ENCODE measurements around the gene KHK.
"Not testable (repeated sequence)": the region's sequence is repeated elsewhere in the genome, so short reads cannot be mapped to it uniquely, and the experiment has no call there.

Gene KHK

DNA sequence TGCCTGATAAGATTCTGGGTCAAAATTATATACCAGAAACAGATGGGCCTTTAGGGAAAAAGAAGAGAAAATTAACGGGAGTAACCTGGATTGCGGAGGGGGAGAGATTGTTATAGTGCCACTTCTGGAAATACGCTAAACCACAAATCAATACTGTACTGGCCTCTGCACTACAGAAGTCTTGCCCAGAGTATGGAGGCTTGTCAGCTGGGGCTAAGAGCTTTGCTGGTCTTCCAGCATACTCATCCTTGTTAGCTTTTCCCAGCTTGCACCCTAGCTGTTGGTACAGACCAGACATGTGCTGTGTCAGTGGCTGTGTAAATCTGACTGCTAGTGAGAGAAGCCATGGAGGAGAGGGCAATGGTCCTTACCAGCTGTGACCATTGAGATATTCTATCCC lies 26.2 kb upstream of the KHK start:
- no peak for DNase-seq

DNA sequence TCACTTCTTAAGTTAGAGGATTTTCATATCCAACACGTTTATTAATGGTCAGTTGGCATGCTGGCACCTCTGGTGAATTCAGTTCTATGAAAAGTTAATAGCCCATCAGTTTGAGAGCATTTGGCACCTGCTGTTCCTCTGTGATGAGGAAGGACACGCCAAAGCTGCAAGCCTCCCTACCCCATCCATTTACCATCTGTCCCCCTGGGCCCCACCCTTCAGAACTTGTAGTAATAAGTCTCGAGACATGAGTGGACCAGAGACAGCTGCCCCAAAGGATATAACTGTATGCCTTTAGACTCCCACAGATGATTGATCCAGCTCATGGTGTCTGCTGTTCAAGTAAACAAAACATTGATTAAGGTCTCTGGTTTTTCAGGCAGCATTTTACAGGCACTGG lies 21.4 kb upstream of the KHK start:
- DNase-seq = no peak

DNA sequence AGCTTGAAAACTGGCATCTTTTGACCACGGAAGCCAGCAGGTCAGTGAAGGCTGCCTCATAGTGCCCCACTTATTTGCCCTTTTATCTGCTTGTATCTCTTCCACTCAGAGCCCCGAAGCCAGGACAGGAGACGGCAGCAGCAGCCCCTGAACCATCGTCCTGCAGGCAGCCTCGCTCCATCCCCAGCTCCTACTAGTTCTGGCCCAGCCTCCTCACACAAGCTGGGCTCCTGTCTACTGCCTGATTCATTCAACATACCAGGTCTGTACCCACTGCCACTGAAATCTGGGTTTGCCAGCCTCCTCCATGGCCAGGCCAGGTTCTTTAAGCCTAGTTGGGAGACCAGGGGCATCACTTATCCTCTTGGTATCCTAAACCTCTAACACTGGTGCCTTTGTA lies 19.2 kb upstream of the KHK start:
- DNase-seq = no peak

DNA sequence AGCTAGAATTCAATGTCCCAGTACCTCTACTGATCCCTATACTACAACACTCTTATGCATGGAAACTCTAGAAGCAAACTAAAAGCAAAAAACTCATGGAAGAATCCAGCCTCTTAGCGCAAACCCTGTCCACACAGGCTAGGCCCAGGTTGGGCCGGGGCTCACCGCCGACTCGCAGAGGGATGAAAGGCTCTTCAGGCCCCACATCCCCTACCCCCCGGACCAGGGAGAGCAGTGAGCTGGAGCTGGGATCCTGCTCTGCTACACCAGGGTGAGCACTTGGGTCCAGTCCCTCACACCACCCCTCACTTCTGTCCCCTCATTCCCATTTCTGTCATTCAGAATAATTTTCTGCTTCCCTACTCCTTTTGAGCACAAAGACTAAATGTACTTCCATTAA lies 17.1 kb upstream of the KHK start:
- DNase-seq = no peak

DNA sequence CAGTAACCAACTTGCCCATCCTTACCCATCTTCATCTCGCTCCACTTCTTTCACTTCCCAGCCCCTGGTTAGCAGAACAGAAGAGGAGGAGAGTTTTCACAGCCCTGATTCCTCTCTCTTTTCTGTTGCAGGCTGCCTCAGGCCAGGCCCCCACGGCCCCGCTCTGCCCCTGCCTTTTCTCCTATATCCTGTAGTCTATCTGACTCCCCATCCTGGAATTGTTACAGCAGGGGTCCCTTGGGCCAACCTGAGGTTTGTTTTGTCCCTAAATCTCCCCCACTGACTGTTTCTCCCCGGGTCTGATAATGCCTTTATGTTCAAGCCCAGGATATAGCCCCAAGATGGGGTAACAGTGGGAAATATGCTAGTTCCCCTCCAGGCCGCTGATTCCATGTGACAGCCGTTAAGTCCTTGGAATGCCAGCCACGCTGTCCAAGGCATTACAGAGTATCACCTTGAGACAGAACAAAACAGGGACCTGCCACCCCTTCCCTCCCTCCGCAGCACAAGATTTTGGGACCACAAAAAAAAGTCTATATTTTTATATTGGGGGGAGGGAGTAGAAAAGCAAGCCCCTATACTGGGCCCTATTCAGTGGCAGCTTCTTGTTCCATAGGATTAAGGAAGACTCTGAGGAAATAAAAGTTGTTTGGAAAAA lies 16.5 kb upstream of the KHK start:
- no peak for DNase-seq

DNA sequence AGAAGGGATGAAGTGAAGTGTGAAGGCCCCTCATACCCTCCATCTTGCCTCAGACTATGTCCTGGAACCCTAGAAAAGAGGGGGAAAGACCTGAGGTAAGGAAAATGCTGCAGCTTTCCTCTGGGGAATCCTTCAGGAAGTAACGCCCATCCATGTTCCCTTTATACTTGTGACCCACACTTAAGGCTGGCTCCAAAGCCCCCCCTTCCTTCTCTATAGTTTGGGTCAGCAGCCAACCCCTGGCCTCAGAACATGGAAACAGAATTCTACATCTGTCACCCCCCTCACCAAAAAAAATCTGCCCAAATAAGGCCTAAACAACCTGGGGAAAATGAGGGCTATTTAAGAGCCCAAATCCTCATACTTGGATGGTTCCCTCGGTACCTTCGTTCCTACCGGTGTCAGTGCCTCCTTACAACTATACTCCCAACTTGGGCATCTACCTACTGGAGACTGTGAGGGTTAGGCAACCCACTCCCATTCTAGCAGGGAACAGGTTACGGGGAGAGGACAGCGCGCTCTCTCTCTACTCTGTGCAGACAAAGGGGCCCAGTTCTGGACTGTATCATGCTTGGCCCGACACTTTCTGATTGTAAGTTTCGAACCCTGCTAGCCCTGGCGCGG lies 15.8 kb upstream of the KHK start:
- no peak for DNase-seq

DNA sequence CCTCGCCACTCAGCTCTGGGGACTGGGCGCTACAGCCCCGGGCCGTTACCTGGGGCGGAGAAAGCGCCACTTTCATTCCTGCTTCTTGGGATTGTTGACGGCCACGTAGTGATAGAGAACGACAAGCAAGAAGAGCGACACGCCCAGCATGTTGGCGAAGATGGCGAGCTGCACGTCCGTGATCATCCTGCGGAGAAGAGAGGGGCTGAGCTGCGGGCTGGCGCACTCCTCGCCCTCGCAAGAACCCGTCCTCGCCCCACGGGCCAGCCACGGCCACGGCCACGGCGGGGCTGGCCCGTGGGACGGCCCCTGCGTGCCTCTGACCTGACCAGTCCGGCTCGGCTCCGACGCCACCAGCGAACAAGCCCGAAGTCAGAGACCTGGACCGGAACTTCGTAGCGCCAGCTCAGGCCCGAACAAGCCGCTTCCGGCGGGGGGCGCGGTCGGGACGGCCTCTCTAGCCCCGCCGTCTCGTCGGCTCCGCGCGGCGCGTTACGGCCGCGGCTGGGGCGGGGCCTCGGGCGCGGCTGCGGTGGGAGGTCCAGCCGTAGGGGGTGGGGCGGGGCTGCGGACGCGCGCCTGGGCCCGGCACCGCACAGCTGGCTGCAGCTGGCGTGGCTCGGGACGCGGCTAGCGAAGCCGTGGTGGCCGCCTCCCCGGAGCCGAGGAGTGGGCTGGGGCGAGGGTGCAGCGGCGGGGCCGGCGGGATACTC lies 15.1 kb upstream of the KHK start, which contains the start of gene OST4:
Gene OST4, minus strand, starts transcription at position 378 of the 713 bp plus-strand sequence.
- peak; percentile 38 to 47 for DNase-seq

DNA sequence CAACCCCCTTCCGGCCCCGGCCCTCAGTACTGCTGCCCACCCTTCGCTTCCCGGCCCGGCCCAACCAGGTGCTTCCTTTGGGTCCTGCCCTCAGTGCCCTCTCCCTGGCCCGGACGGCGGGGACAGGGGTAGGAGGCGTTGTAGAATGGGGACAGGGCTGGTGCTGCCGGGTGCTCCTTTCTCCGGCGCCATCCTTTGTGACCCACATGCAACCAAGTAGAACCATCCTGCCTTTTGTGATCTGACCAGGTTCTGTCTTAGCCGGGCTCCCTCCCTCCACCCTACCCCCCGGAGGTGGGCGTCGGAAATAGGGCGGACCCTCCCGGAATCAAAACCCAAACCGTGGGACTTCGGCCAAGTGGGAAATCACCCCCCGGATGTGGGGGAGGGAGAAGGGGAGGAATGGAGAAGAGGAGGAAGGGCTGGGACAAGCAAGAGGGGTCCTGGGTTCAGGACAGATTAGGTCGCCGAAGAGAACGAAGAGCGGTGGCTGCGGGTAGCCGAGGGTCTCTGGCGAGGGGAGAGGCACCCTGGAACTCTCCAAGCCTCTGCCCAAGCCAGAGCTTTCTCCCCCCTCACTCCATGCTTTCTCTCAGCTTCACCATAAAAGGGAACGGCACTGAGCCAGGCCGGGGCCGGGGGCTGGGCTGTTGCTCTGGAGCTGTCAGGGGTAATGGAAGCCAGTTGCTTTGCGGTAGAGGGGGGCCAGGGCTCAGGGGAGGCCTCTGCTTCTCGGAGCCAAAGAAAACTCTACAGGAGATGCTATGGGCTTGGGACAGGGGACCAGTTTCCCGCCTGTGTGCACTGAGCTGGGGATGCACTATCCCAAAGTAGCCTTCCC lies 14.4 kb upstream of the KHK start:
- no peak for DNase-seq

DNA sequence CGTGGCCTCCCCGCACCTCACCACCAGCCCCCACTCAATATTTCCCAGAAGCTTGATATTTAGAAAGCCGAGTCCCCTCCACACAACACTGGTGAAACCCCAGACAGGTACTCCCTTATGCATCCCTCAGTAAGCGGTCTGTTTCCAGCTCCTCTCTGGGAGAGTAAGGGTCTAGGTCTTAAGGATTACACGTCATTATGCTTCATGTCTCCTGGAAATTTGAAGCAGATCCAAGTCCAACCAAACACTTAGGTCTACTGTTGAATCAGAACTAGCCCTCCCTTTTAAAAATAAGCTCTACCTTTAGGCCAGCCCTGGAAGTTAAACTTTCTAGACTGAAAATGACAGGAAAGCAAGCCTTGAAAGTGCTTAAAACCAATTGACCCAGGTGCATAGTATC lies 13.7 kb upstream of the KHK start:
- no peak for DNase-seq

DNA sequence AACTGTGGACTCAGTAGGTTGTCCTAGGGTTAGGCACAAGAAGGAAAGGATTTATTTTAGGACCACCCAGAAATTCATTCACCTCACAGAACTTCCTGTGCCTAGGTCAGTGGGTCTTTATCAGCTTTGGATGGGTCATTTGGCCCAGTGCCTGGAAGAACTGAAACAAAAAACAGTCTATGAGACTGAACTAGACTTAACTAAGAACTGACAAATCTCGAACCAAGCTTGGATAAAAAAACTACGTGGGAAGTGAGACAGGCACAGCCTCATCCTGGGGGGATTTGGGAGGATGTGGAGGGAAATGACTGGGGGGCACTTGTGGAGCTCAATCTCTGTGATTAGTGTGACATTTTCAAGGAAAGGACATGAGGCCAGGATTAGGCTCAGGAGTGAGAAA lies 12.8 kb upstream of the KHK start:
- DNase-seq = no peak

DNA sequence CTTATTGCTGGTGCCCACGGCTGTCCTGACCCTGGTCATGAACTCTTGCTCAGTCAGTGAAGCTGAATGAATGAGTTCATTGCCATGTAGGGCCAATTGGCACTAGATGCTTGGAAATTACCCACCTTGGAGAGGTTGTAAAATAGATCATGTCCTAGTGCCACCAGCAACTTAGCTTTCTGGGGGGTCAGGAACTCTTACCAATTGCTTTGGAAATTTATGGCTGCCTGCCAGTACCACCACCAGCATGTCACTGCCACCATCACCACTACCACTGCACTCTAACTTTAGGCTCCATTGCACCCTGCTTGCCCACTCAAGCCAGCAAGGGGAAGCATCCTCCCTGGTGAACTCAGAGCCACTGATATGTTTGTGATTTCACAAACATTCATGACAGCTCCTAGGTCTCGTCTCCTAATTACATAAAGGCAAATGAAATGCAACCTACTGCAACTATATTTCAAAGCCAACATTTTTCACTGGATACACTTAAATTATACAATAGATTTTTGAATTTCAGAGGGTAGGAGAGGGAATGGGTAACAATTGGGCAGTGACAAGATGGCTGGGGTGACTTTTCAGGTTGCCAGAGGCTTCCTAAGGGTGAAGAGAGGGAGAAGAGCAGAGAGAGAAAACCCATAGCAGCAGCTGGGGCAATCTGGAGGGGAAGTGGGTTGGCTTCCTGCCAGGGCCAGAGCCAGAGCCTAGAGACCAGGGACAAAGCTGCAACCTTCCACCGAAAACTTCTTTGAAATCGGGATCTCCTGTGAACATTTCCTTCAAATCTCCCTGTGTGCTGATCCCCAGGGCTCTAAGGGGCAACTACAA lies 11.6 kb upstream of the KHK start:
- no peak for DNase-seq

DNA sequence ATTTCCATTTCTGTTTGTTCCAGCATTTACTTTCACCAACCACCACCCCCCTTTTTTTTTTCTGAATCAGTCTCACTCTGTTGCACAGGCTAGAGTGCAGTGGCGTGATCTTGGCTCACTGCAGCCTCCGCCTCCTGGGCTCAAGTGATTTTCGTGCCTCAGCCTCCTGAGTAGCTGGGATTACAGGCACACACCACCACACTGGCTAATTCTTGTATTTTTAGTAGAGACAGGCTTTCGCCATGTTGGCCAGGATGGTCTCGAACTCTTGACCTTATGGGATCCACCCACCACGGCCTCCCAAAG lies 11.1 kb upstream of the KHK start:
- DNase-seq = not testable (repeated sequence)

DNA sequence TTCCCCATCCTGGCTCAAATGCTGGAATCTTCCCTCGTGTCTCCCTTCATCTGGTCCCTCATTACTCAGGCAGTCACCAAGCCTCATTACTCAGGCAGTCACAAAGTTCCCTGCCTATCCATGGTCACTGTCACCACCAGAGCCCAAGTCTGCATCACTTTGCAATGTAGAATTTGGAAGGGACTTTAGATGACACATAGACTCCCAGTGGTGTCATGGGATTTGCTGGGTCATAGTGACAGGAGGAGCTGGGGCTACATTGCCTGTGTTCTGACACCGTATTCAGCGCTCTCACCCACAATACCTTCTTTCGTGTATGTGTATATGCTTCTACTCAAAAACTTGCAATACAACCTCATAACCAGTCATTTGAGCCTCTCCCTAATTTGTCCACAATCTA lies 10.2 kb upstream of the KHK start:
- DNase-seq = no peak

DNA sequence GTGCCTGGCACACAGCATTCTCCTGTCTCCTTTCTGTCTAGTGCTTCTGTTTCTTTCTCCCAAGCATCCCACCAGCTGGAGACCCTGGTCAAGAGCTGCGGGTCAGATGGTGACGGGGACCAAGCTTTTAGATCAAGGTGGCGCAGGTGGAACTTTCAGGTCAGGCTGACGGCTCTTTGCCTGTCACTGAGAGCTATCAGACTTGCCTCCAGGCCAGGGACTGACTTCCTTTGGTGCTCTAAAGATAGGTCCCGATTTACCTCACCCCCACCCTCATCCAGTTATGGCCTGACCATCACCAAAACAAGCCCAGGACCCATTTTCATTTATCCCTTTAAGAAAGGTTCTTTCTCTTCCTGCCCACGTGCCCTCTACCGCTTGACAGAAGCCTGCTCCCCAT lies 9.3 kb upstream of the KHK start:
- no peak for DNase-seq

DNA sequence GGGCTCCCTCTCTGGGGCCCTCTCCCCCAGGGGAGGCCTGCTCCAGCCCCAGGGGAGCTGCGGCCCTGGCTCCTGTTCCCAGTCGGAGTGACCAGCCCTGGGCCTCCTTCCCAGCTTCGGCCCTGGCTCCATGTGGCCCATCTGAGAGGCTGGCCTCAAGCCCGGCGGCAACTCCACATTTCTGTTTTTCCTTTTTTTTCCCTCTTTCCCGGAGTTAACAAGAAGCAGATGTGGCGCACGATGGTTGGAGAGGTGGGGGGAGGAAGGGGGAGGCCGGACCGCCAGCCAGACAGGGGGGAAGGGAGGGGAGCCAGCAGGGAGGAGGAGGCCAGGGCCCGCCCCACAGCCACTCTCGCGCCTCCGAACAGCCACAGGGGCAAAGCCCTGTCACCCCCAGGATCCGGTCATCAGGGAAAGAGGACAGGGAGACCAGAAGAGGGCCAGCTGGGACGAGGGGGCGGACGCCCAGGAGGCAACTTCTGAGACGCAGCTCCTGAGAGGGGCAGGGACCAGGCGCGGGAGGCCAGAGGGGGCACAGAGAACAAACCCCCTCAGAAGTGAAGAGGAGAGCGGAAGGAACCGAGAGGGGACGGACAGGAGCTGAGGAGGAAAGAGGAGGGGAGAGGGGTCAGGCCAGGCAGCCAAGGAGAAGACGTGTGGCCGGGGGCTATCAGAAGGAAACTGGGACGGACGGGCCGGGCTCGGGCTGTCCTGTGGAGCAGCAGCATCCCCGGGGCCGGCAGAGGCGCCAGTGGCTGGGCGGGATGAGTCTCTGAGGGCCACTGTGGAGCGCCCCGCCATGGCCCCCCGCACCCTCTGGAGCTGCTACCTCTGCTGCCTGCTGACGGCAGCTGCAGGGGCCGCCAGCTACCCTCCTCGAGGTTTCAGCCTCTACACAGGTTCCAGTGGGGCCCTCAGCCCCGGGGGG lies 8.0 kb upstream of the KHK start, which contains the start of gene EMILIN1:
Gene EMILIN1, plus strand, starts transcription at position 349 of the 928 bp plus-strand sequence. Its CDS starts 451 bp downstream, at position 800.
- DNase-seq = no peak

DNA sequence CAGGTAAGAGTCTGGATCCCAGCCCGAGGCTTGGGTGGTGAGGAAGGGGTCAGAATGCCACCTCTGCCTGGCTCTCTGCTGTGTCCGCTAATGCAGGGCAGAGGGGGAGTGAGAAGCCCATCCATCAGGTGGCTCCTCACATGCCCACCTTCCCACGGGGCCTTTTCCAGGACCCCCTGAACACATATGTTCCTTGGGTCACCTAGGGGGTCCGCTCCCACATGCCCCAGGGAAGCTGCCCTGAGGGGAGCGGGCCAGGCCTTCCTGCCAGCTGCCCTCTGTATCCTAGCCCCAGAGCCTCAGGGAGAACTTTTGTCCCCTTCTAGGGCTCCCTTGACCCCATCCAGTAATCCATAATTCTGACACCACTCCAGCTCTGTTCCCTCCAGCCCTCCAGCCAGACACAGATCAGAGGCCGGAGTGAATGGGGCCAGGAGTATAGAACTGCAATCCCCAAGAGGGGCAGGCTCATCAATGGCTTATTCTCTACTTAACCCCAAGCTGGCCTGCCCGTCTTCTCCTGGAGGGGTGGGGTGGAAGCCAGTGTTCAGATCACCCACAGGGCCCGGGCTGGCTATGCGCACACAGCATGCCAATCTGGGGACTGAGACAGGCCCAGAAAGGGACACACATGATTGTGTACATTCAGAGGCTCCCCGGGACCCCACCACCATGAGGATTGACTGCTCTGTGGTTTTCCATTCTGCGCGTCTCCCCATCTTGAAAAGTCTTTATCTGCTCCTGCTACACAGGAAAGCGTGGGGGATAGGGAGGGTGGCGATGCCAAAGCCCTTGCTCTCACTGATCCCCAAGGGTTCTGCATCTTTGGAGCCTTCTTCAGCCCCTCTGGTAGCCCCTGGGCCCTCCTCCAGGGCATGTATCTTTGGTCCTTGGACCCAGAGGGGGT lies 7.1 kb upstream of the KHK start:
- no peak for DNase-seq

DNA sequence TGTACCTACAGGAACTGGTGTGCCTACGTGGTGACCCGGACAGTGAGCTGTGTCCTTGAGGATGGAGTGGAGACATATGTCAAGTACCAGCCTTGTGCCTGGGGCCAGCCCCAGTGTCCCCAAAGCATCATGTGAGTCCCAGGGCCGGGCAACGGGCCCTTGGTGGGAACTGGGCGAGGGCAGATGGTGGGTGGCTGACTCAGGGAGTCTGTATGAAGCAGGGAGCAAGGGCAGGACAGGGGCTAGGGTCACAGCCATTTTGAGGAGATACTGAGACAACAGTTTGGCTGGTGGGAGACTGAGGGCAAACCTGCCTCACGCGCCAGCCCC lies 6.5 kb upstream of the KHK start:
- no peak for DNase-seq

DNA sequence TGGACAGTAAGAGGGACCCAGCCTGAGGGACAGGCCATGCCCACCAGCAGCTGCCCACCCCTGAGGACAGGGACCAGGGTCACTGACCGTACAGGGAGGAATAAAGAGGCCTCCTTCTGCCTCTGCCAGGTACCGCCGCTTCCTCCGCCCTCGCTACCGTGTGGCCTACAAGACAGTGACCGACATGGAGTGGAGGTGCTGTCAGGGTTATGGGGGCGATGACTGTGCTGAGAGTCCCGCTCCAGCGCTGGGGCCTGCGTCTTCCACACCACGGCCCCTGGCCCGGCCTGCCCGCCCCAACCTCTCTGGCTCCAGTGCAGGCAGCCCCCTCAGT lies 6.0 kb upstream of the KHK start:
- no peak for DNase-seq

DNA sequence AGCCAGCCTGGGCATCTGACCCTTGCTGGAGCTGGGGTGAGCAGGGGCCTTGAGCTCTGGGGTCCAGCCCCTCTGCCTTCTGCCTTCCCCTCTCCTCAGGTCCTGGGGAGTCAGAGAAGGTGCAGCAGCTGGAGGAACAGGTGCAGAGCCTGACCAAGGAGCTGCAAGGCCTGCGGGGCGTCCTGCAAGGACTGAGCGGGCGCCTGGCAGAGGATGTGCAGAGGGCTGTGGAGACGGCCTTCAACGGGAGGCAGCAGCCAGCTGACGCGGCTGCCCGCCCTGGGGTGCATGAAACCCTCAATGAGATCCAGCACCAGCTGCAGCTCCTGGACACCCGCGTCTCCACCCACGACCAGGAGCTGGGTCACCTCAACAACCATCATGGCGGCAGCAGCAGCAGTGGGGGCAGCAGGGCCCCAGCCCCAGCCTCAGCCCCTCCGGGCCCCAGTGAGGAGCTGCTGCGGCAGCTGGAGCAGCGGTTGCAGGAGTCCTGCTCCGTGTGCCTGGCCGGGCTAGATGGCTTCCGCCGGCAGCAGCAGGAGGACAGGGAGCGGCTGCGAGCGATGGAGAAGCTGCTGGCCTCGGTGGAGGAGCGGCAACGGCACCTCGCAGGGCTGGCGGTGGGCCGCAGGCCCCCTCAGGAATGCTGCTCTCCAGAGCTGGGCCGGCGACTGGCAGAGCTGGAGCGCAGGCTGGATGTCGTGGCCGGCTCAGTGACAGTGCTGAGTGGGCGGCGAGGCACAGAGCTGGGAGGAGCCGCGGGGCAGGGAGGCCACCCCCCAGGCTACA lies 4.4 kb upstream of the KHK start:
- no peak for DNase-seq

Measured in cerebellar nuclear complex (tissue), 1 donor.